ENCODE data around the gene GABBR2. TPM values are rescaled to one million over a fixed set of nuclear protein-coding genes. Genes with fewer than 3 reads are reported as not detected.

The GABBR2 gene
- total and polyA plus RNA-seq, 2 experiments from 2014 or later, result 0.89 to 1.3 TPM

DNA sequence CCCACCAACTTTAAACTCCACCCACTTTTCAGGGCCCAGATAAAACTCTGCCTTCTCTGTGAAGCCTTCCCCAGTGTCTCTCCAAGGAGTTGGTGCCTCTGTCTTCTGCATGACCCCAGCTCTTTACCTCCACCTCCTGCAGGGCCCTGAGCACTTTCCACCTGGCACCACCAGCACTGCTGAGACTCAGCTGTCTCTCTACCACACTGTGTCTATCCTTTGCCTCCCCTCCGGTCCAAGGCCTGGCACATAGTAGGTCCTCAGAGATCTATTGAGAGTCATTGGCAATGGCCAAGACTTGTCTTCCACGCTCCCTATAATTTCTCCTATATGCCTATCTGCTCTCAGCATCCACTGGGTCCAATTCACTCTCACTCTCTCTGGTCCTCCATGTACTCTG lies 12.9 kb upstream of the GABBR2 start:
- Mint-ChIP-seq H3K27me3 (ENCODE audit: insufficient read depth, low read depth, poor library complexity) (peaks cover 5% of the 10 kb centered on the region), H3K27ac (no peak overlapping the region)
- H3K79me2 ChIP-seq (replicated peaks; ENCODE audit: insufficient read depth), result no peaks in the 10 kb centered on the region

More for the DNA sequence above, 12.9 kb upstream of the GABBR2 start:
- TF ChIP-seq, protein P1, sequence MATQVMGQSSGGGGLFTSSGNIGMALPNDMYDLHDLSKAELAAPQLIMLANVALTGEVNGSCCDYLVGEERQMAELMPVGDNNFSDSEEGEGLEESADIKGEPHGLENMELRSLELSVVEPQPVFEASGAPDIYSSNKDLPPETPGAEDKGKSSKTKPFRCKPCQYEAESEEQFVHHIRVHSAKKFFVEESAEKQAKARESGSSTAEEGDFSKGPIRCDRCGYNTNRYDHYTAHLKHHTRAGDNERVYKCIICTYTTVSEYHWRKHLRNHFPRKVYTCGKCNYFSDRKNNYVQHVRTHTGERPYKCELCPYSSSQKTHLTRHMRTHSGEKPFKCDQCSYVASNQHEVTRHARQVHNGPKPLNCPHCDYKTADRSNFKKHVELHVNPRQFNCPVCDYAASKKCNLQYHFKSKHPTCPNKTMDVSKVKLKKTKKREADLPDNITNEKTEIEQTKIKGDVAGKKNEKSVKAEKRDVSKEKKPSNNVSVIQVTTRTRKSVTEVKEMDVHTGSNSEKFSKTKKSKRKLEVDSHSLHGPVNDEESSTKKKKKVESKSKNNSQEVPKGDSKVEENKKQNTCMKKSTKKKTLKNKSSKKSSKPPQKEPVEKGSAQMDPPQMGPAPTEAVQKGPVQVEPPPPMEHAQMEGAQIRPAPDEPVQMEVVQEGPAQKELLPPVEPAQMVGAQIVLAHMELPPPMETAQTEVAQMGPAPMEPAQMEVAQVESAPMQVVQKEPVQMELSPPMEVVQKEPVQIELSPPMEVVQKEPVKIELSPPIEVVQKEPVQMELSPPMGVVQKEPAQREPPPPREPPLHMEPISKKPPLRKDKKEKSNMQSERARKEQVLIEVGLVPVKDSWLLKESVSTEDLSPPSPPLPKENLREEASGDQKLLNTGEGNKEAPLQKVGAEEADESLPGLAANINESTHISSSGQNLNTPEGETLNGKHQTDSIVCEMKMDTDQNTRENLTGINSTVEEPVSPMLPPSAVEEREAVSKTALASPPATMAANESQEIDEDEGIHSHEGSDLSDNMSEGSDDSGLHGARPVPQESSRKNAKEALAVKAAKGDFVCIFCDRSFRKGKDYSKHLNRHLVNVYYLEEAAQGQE (IDR thresholded peaks at IDR 0.05; ENCODE audit: unreplicated experiment), result no peak
- TF ChIP-seq CREB1 (CRISPR knock-in tag; IDR thresholded peaks at IDR 0.05; ENCODE audit: low read depth) (no peak), ZNF114 (CRISPR knock-in tag; IDR thresholded peaks at IDR 0.05) (no peak), EZH2phosphoT487 (IDR thresholded peaks at IDR 0.05; ENCODE audit: unreplicated experiment) (no peak), POLR2AphosphoS5 (IDR thresholded peaks at IDR 0.05; ENCODE audit: low read depth) (no peak), JUNB (IDR thresholded peaks at IDR 0.05; ENCODE audit: unreplicated experiment) (no peak), NANOG (IDR thresholded peaks at IDR 0.05; ENCODE audit: borderline replicate concordance) (no peak), ZNF331 (CRISPR knock-in tag; IDR thresholded peaks at IDR 0.05; ENCODE audit: low read depth) (no peak), EZH2 (IDR thresholded peaks at IDR 0.05; ENCODE audit: low read depth, unreplicated experiment) (no peak), STAT1 (IDR thresholded peaks at IDR 0.05; ENCODE audit: unreplicated experiment) (no peak)
- TF ChIP-seq, protein P2, sequence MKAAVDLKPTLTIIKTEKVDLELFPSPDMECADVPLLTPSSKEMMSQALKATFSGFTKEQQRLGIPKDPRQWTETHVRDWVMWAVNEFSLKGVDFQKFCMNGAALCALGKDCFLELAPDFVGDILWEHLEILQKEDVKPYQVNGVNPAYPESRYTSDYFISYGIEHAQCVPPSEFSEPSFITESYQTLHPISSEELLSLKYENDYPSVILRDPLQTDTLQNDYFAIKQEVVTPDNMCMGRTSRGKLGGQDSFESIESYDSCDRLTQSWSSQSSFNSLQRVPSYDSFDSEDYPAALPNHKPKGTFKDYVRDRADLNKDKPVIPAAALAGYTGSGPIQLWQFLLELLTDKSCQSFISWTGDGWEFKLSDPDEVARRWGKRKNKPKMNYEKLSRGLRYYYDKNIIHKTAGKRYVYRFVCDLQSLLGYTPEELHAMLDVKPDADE (IDR thresholded peaks at IDR 0.05), result no peak
- TF ChIP-seq, protein P3, sequence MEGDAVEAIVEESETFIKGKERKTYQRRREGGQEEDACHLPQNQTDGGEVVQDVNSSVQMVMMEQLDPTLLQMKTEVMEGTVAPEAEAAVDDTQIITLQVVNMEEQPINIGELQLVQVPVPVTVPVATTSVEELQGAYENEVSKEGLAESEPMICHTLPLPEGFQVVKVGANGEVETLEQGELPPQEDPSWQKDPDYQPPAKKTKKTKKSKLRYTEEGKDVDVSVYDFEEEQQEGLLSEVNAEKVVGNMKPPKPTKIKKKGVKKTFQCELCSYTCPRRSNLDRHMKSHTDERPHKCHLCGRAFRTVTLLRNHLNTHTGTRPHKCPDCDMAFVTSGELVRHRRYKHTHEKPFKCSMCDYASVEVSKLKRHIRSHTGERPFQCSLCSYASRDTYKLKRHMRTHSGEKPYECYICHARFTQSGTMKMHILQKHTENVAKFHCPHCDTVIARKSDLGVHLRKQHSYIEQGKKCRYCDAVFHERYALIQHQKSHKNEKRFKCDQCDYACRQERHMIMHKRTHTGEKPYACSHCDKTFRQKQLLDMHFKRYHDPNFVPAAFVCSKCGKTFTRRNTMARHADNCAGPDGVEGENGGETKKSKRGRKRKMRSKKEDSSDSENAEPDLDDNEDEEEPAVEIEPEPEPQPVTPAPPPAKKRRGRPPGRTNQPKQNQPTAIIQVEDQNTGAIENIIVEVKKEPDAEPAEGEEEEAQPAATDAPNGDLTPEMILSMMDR (conservative IDR thresholded peaks at IDR 0.05; ENCODE audit: low read depth in 2 of 2), result no peak
- TF ChIP-seq, protein P4, sequence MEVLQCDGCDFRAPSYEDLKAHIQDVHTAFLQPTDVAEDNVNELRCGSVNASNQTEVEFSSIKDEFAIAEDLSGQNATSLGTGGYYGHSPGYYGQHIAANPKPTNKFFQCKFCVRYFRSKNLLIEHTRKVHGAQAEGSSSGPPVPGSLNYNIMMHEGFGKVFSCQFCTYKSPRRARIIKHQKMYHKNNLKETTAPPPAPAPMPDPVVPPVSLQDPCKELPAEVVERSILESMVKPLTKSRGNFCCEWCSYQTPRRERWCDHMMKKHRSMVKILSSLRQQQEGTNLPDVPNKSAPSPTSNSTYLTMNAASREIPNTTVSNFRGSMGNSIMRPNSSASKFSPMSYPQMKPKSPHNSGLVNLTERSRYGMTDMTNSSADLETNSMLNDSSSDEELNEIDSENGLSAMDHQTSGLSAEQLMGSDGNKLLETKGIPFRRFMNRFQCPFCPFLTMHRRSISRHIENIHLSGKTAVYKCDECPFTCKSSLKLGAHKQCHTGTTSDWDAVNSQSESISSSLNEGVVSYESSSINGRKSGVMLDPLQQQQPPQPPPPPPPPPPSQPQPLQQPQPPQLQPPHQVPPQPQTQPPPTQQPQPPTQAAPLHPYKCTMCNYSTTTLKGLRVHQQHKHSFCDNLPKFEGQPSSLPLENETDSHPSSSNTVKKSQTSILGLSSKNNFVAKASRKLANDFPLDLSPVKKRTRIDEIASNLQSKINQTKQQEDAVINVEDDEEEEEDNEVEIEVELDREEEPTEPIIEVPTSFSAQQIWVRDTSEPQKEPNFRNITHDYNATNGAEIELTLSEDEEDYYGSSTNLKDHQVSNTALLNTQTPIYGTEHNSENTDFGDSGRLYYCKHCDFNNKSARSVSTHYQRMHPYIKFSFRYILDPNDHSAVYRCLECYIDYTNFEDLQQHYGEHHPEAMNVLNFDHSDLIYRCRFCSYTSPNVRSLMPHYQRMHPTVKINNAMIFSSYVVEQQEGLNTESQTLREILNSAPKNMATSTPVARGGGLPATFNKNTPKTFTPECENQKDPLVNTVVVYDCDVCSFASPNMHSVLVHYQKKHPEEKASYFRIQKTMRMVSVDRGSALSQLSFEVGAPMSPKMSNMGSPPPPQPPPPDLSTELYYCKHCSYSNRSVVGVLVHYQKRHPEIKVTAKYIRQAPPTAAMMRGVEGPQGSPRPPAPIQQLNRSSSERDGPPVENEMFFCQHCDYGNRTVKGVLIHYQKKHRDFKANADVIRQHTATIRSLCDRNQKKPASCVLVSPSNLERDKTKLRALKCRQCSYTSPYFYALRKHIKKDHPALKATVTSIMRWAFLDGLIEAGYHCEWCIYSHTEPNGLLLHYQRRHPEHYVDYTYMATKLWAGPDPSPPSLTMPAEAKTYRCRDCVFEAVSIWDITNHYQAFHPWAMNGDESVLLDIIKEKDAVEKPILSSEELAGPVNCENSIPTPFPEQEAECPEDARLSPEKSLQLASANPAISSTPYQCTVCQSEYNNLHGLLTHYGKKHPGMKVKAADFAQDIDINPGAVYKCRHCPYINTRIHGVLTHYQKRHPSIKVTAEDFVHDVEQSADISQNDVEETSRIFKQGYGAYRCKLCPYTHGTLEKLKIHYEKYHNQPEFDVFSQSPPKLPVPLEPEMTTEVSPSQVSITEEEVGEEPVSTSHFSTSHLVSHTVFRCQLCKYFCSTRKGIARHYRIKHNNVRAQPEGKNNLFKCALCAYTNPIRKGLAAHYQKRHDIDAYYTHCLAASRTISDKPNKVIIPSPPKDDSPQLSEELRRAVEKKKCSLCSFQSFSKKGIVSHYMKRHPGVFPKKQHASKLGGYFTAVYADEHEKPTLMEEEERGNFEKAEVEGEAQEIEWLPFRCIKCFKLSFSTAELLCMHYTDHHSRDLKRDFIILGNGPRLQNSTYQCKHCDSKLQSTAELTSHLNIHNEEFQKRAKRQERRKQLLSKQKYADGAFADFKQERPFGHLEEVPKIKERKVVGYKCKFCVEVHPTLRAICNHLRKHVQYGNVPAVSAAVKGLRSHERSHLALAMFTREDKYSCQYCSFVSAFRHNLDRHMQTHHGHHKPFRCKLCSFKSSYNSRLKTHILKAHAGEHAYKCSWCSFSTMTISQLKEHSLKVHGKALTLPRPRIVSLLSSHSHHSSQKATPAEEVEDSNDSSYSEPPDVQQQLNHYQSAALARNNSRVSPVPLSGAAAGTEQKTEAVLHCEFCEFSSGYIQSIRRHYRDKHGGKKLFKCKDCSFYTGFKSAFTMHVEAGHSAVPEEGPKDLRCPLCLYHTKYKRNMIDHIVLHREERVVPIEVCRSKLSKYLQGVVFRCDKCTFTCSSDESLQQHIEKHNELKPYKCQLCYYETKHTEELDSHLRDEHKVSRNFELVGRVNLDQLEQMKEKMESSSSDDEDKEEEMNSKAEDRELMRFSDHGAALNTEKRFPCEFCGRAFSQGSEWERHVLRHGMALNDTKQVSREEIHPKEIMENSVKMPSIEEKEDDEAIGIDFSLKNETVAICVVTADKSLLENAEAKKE (CRISPR knock-in tag; IDR thresholded peaks at IDR 0.05), result no peak
- Histone ChIP-seq H3K4me3 (no peak overlapping the region), H3K9me2 (ENCODE audit: insufficient read depth) (no peaks in the 10 kb centered on the region), H3K36me3 (ENCODE audit: insufficient read depth) (no peaks in the 10 kb centered on the region), H3K4me2 (no peak overlapping the region), H4K20me1 (replicated peaks; ENCODE audit: insufficient read depth) (no peaks in the 10 kb centered on the region), H3K27me3 (ENCODE audit: insufficient read depth) (no peaks in the 10 kb centered on the region), H3F3A (replicated peaks; ENCODE audit: low read depth) (no peaks in the 10 kb centered on the region), H3K4me1 (ENCODE audit: insufficient read depth) (no peaks in the 10 kb centered on the region), H2AFZ (no peak overlapping the region), H3K27ac (ENCODE audit: low read depth) (no peak overlapping the region)
- Mint-ChIP-seq H3K4me1 (no peaks in the 10 kb centered on the region), H3K4me3 (no peak overlapping the region), H3K36me3 (ENCODE audit: low read depth) (no peaks in the 10 kb centered on the region), H3K9me3 (no peaks in the 10 kb centered on the region)
- DNase-seq (ENCODE audit: low spot score), result no peak
- ATAC-seq, result no peak

Measured in GM23338 (cell line).